K562 (cell line): ENCODE results near the gene LAMA5. TPM values are rescaled to one million over a fixed set of nuclear protein-coding genes. Genes with fewer than 3 reads are reported as not detected.

Experiments
- E2F3 ChIP-seq: fragments of 250-450 bp; sonication (Bioruptor Pico); IDR thresholded peaks from 2 replicates; pipeline ENCODE4 v1.4.0; 2020; ENCODE audit warnings: mild to moderate bottlenecking
- FOXA3 ChIP-seq, 2 experiments: fragments of 450-650 bp in 1 of 2; sonication (generic) in 1 of 2; formaldehyde crosslinking; IDR thresholded peaks in 1 of 2; conservative IDR thresholded peaks in 1 of 2; 2 replicates each; pipeline versions ENCODE4 v1.4.0 to v1.8.0; 2020 to 2022; ENCODE audit warnings: mild to moderate bottlenecking in 2 of 2, missing genetic modification reagents in 1 of 2
- FOXP1 ChIP-seq: sonication (generic); formaldehyde crosslinking; IDR thresholded peaks from 2 replicates; pipeline ENCODE4 v1.8.0; 2022; ENCODE audit warnings: mild to moderate bottlenecking, missing genetic modification reagents
- KLF13 ChIP-seq: fragments of 450-650 bp; IDR thresholded peaks from 2 replicates; pipeline ENCODE4 v1.6.1; 2016; ENCODE audit warnings: missing genetic modification characterization, low read depth, mild to moderate bottlenecking, missing compliant biosample characterization, moderate library complexity, borderline replicate concordance
- MYC ChIP-seq, 2 experiments: fragments of 250-450 bp in 1 of 2; sonication (Bioruptor Pico) in 1 of 2; IDR thresholded peaks; 2 replicates each; pipeline versions ENCODE4 v1.5.1 to v1.6.1; 2012 to 2021; ENCODE audit warnings: low read depth in 2 of 2, borderline replicate concordance in 1 of 2, improper control_type of control experiment in 1 of 2, low read length in 1 of 2, mild to moderate bottlenecking in 1 of 2, moderate library complexity in 1 of 2
- NCOR1 ChIP-seq: fragments of 450-650 bp; IDR thresholded peaks from 2 replicates; pipeline ENCODE4 v1.6.1; 2016; ENCODE audit warnings: mild to moderate bottlenecking, moderate library complexity
- NONO ChIP-seq, 2 experiments: fragments of 200-400 bp in 1 of 2; fragments of 450-650 bp in 1 of 2; formaldehyde crosslinking in 1 of 2; IDR thresholded peaks; 2 replicates each; pipeline ENCODE4 v1.6.1; 2017; ENCODE audit warnings: low read depth in 2 of 2, mild to moderate bottlenecking in 2 of 2, moderate library complexity in 2 of 2, low read length in 1 of 2
- SAFB2 ChIP-seq: fragments of 200-400 bp; formaldehyde crosslinking; IDR thresholded peaks from 2 replicates; pipeline ENCODE4 v1.6.1; 2018; ENCODE audit warnings: borderline replicate concordance, low read length, low read depth, moderate library complexity; ENCODE audit not compliant: severe bottlenecking
- ZBED1 ChIP-seq: IDR thresholded peaks from 2 replicates; pipeline ENCODE4 v1.6.1; 2014
- ZNF263 ChIP-seq: sonication (generic); formaldehyde crosslinking; IDR thresholded peaks from 2 replicates; pipeline ENCODE4 v1.8.0; 2022; ENCODE audit warnings: mild to moderate bottlenecking, missing genetic modification reagents, borderline replicate concordance
- ZNF76 ChIP-seq: fragments of 250-450 bp; sonication (Bioruptor Pico); IDR thresholded peaks from 2 replicates; pipeline ENCODE4 v1.4.0; 2020; ENCODE audit warnings: mild to moderate bottlenecking, moderate library complexity, borderline replicate concordance
- polyA plus RNA-seq, 8 experiments: library from polyadenylated mRNA; depleted of rRNA in 4 of 8; stranded (reverse) in 5 of 8; unstranded in 3 of 8; fragments of >200 nt; fragmentation: Nextera tagmentation in 2 of 8; fragmentation: Illumina TruSeq in 1 of 8; extraction: Ambion mirVana in 2 of 8; extraction: Trizol in 1 of 8; gene quantifications; 2 replicates each; pipeline versions ENCODE4 v1.2.1 to v1.2.3, GENCODE V29; 2011 to 2014; ENCODE audit warnings: inconsistent platforms in 1 of 8, missing spikeins in 1 of 8
- total RNA-seq, 7 experiments: library from RNA; depleted of rRNA in 6 of 7; stranded (reverse); fragments of >200 nt in 6 of 7; fragmentation: Illumina TruSeq in 2 of 7; extraction: Trizol in 2 of 7; gene quantifications; 2 replicates each; pipeline versions ENCODE4 v1.2.1 to v1.2.3, GENCODE V29; 2011 to 2021; ENCODE audit warnings: low replicate concordance in 1 of 7
- TF ChIP-seq, protein P1 (sequence below): fragments of 450-650 bp; IDR thresholded peaks from 2 replicates; pipeline ENCODE4 v1.6.1; 2017; ENCODE audit warnings: mild to moderate bottlenecking, moderate library complexity
- TF ChIP-seq, protein P2 (sequence below): sonication (generic); formaldehyde crosslinking; IDR thresholded peaks from 2 replicates; pipeline ENCODE4 v1.8.0; 2022; ENCODE audit warnings: mild to moderate bottlenecking, missing genetic modification reagents
- TF ChIP-seq, protein P3 (sequence below): fragments of 450-650 bp; formaldehyde crosslinking; IDR thresholded peaks from 2 replicates; pipeline ENCODE4 v1.4.0; 2022; ENCODE audit warnings: missing genetic modification characterization
- TF ChIP-seq, protein P4 (sequence below), 2 experiments: fragments of 250-450 bp in 1 of 2; fragments of 450-650 bp in 1 of 2; sonication (Bioruptor Pico) in 1 of 2; IDR thresholded peaks; 2 replicates each; pipeline versions ENCODE4 v1.6.1 to v1.8.0; 2016 to 2021; ENCODE audit warnings: mild to moderate bottlenecking in 2 of 2, moderate library complexity in 2 of 2, missing compliant biosample characterization in 1 of 2, missing genetic modification characterization in 1 of 2
- TF ChIP-seq, protein P5 (sequence below): fragments of 150-350 bp; conservative IDR thresholded peaks from 2 replicates; pipeline ENCODE4 v1.6.1; 2014; ENCODE audit warnings: low read length
- TF ChIP-seq, protein P6 (sequence below): fragments of 450-650 bp; conservative IDR thresholded peaks from 2 replicates; pipeline ENCODE4 v1.6.1; 2016; ENCODE audit warnings: missing genetic modification characterization, low read depth, mild to moderate bottlenecking, missing compliant biosample characterization, moderate library complexity

LAMA5 gene
- total and polyA plus RNA-seq, 9 of the 15 experiments (the other 6 are each of a cell fraction or from before 2014, with no cell fraction given): 0.31 to 101 (median 7.8) TPM

DNA sequence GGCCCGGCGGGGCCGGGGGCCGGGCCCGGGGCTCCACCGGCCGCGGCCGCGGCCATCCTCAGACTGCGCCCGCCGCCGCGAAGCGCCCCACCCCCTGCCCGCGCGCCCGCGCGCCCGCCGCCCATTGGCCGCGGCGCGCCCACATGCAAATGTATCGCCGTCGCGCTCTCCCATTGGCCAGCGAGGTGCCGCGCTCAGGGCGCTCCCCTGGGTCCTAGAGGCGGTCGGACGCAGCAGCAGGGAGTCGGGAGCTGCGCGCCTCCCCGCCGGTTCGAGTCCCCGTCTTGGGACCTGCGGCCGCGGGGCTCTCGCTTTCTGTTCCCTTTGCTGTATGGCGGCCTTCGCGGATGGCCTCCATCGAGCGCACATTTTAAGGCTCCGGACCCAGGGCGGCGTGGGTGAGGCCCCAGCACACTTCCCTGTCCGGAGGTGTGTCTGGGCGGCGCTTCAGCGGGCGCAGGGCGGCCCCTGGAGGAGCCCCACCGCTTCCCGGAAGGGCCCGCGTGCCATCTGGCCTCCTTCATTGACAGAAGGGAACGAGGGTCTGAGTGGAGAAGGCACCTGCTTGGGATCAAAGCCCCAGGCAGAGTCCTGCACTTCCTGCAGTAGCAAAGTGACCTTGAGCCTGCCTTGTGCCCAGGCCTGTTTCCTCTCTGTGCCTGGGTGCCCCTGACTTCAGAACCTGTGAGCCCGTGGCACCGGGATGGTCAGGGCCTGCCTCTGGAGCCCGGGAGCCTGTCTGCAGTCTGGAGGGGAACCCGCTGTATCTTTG is 40.3 kb upstream of the LAMA5 start, which contains the start of gene CABLES2 (continued):
- TF ChIP-seq, protein P1, sequence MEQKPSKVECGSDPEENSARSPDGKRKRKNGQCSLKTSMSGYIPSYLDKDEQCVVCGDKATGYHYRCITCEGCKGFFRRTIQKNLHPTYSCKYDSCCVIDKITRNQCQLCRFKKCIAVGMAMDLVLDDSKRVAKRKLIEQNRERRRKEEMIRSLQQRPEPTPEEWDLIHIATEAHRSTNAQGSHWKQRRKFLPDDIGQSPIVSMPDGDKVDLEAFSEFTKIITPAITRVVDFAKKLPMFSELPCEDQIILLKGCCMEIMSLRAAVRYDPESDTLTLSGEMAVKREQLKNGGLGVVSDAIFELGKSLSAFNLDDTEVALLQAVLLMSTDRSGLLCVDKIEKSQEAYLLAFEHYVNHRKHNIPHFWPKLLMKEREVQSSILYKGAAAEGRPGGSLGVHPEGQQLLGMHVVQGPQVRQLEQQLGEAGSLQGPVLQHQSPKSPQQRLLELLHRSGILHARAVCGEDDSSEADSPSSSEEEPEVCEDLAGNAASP: no peak
- TF ChIP-seq ZNF76 (no peak), ZBED1 (no peak), ZNF263 (CRISPR knock-in tag) (no peak; the same call in 1 of the 2 replicates), NONO (IDR thresholded peaks at IDR 0.05; ENCODE audit: low read depth in 2 of 2, low read length in 1 of 2) (peak in 1 of 2 experiments; percentile 79; a peak in 1 of 4 replicates), E2F3 (CRISPR knock-in tag) (no peak; the same call in none of the 2 replicates), MYC (IDR thresholded peaks at IDR 0.05; ENCODE audit: low read depth, low read length) (peak; percentile 89), MYC (CRISPR knock-in tag; IDR thresholded peaks at IDR 0.05; ENCODE audit: borderline replicate concordance, low read depth) (peak; percentile 79), FOXA3 (CRISPR knock-in tag; conservative IDR thresholded peaks at IDR 0.05 in 1 of 2, IDR thresholded peaks at IDR 0.05 in 1 of 2) (no peak), SAFB2 (no peak), FOXP1 (CRISPR knock-in tag) (no peak), NCOR1 (no peak), KLF13 (0 out of 2 replicates have a peak, but pooled peaks have one; percentile 35)
- TF ChIP-seq, protein P2, sequence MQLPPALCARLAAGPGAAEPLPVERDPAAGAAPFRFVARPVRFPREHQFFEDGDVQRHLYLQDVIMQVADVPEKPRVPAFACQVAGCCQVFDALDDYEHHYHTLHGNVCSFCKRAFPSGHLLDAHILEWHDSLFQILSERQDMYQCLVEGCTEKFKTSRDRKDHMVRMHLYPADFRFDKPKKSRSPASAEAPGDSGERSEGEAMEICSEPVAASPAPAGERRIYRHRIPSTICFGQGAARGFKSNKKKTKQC (CRISPR knock-in tag): 0 out of 2 replicates have a peak, but pooled peaks have one; percentile 68
- TF ChIP-seq, protein P3, sequence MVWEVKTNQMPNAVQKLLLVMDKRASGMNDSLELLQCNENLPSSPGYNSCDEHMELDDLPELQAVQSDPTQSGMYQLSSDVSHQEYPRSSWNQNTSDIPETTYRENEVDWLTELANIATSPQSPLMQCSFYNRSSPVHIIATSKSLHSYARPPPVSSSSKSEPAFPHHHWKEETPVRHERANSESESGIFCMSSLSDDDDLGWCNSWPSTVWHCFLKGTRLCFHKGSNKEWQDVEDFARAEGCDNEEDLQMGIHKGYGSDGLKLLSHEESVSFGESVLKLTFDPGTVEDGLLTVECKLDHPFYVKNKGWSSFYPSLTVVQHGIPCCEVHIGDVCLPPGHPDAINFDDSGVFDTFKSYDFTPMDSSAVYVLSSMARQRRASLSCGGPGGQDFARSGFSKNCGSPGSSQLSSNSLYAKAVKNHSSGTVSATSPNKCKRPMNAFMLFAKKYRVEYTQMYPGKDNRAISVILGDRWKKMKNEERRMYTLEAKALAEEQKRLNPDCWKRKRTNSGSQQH: peak; percentile 65; the same call in 1 of the 2 replicates
- TF ChIP-seq, protein P4, sequence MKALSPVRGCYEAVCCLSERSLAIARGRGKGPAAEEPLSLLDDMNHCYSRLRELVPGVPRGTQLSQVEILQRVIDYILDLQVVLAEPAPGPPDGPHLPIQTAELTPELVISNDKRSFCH (CRISPR knock-in tag; IDR thresholded peaks at IDR 0.05): no peak
- TF ChIP-seq, protein P4 (tag; IDR thresholded peaks at IDR 0.05): peak; percentile 88
- TF ChIP-seq, protein P5, sequence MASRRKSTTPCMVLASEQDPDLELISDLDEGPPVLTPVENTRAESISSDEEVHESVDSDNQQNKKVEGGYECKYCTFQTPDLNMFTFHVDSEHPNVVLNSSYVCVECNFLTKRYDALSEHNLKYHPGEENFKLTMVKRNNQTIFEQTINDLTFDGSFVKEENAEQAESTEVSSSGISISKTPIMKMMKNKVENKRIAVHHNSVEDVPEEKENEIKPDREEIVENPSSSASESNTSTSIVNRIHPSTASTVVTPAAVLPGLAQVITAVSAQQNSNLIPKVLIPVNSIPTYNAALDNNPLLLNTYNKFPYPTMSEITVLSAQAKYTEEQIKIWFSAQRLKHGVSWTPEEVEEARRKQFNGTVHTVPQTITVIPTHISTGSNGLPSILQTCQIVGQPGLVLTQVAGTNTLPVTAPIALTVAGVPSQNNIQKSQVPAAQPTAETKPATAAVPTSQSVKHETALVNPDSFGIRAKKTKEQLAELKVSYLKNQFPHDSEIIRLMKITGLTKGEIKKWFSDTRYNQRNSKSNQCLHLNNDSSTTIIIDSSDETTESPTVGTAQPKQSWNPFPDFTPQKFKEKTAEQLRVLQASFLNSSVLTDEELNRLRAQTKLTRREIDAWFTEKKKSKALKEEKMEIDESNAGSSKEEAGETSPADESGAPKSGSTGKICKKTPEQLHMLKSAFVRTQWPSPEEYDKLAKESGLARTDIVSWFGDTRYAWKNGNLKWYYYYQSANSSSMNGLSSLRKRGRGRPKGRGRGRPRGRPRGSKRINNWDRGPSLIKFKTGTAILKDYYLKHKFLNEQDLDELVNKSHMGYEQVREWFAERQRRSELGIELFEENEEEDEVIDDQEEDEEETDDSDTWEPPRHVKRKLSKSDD: 0 out of 2 replicates have a peak, but pooled peaks have one; percentile 3
- TF ChIP-seq, protein P6, sequence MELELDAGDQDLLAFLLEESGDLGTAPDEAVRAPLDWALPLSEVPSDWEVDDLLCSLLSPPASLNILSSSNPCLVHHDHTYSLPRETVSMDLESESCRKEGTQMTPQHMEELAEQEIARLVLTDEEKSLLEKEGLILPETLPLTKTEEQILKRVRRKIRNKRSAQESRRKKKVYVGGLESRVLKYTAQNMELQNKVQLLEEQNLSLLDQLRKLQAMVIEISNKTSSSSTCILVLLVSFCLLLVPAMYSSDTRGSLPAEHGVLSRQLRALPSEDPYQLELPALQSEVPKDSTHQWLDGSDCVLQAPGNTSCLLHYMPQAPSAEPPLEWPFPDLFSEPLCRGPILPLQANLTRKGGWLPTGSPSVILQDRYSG: 0 out of 2 replicates have a peak, but pooled peaks have one; percentile 49
